Esophagus muscularis mucosa (tissue), 3 donors: ENCODE measurements around the gene TMEM41A.

Source experiments
- EP300 ChIP-seq: sonication (generic); formaldehyde crosslinking; IDR thresholded peaks from one replicate; pipeline ENCODE4 v1.6.1; 2017; ENCODE audit warnings: antibody characterized with exemption
- TF ChIP-seq, protein P1 (sequence below), 3 experiments: fragments of 200-600 bp in 2 of 3; fragments of 450-650 bp in 1 of 3; sonication (generic) in 2 of 3; IDR thresholded peaks; one replicate each; pipeline ENCODE4 v1.5.1; 2017 to 2019; ENCODE audit warnings: antibody characterized with exemption in 3 of 3, mild to moderate bottlenecking in 2 of 3, moderate library complexity in 1 of 3

DNA sequence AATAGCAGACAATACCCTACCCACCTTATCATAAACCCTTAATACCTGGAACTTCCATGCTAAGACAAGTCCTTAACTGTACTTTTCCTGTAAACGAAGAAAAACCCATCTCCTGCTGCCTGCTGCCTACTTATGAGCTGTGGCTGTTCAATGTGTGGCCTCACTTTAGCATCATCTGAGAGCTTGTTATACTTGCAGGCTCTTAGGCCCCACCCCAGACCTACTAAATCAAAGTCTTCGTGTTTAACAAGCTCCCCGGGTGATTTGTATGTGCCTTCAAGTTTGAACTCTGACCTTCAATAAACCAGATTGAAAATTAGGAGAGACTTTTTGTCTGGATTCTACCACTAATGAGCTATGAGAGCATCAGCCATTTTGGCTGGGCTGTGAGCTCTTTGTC is 29.3 kb downstream of the TMEM41A start:
- TF ChIP-seq, protein P1, sequence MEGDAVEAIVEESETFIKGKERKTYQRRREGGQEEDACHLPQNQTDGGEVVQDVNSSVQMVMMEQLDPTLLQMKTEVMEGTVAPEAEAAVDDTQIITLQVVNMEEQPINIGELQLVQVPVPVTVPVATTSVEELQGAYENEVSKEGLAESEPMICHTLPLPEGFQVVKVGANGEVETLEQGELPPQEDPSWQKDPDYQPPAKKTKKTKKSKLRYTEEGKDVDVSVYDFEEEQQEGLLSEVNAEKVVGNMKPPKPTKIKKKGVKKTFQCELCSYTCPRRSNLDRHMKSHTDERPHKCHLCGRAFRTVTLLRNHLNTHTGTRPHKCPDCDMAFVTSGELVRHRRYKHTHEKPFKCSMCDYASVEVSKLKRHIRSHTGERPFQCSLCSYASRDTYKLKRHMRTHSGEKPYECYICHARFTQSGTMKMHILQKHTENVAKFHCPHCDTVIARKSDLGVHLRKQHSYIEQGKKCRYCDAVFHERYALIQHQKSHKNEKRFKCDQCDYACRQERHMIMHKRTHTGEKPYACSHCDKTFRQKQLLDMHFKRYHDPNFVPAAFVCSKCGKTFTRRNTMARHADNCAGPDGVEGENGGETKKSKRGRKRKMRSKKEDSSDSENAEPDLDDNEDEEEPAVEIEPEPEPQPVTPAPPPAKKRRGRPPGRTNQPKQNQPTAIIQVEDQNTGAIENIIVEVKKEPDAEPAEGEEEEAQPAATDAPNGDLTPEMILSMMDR (IDR thresholded peaks at IDR 0.05): no peak
- TF ChIP-seq EP300: no peak
